WTC11 (cell line): ENCODE data around the gene STUB1. TPM values are rescaled to one million over a fixed set of nuclear protein-coding genes. Genes with fewer than 3 reads are reported as not detected.
A peak's percentile ranks its signal among the peaks of the same experiment; 100 is the strongest.

Source experiments
- ATAC-seq: fragments of 200-7000 bp; cut with Tn5 transposase; 2 replicates; pipeline ENCODE4 v1.10.0; 2021; ENCODE audit warnings: mild to moderate bottlenecking, moderate library complexity
- CTCF ChIA-PET: fragments of 300-600 bp; sonication (Branson Sonifier 250); formaldehyde crosslinking; loops from one replicate; lab custom pipeline; 2021; ENCODE audit warnings: antibody characterized with exemption; lab: Charles Lee
- POLR2A ChIA-PET: fragments of 350-600 bp; sonication (Branson Sonifier 250); formaldehyde crosslinking; loops from one replicate; lab custom pipeline; 2021; ENCODE audit warnings: antibody characterized with exemption; lab: Charles Lee
- DNase-seq: peaks from one replicate; pipeline ENCODE4 v3.0.0; 2021; ENCODE audit warnings: low spot score
- H3K27ac Mint-ChIP-seq: 2 replicates; pipeline ENCODE4 v1.8.0; 2021; ENCODE audit warnings: mixed read lengths
- H3K27me3 Mint-ChIP-seq: 2 replicates; pipeline ENCODE4 v1.8.0; 2021; ENCODE audit warnings: low read depth, mild to moderate bottlenecking, moderate library complexity, mixed read lengths
- H3K36me3 Mint-ChIP-seq: 2 replicates; pipeline ENCODE4 v1.8.0; 2021; ENCODE audit warnings: mixed read lengths
- H3K4me1 Mint-ChIP-seq: 2 replicates; pipeline ENCODE4 v1.8.0; 2022; ENCODE audit warnings: mixed read lengths
- H3K4me3 Mint-ChIP-seq: 2 replicates; pipeline ENCODE4 v1.8.0; 2021; ENCODE audit warnings: mild to moderate bottlenecking, moderate library complexity, mixed read lengths
- H3K9me3 Mint-ChIP-seq: 2 replicates; pipeline ENCODE4 v1.8.0; 2021; ENCODE audit warnings: mixed read lengths
- CBFB ChIP-seq: sonication (generic); formaldehyde crosslinking; IDR thresholded peaks from 2 replicates; pipeline ENCODE4 v1.8.1; 2022; ENCODE audit warnings: mild to moderate bottlenecking, low read depth, missing genetic modification reagents
- CREB1 ChIP-seq: sonication (generic); formaldehyde crosslinking; IDR thresholded peaks from 2 replicates; pipeline ENCODE4 v1.8.0; 2023; ENCODE audit warnings: mild to moderate bottlenecking, missing genetic modification reagents
- GRHL2 ChIP-seq: fragments of 250-450 bp; sonication (Bioruptor Pico); IDR thresholded peaks from 2 replicates; pipeline ENCODE4 v1.8.0; 2022; ENCODE audit warnings: mild to moderate bottlenecking, moderate library complexity; ENCODE audit not compliant: insufficient replicate concordance, severe bottlenecking
- IRF2 ChIP-seq: sonication (generic); formaldehyde crosslinking; IDR thresholded peaks from 2 replicates; pipeline ENCODE4 v1.8.0; 2022; ENCODE audit warnings: low read depth, missing genetic modification reagents, borderline replicate concordance
- JAZF1 ChIP-seq: fragments of 250-450 bp; sonication (Bioruptor Pico); IDR thresholded peaks from 2 replicates; pipeline ENCODE4 v1.9.0; 2021; ENCODE audit warnings: moderate library complexity, mild to moderate bottlenecking, inconsistent platforms
- JUN ChIP-seq: sonication (generic); formaldehyde crosslinking; IDR thresholded peaks from 2 replicates; pipeline ENCODE4 v1.8.0; 2023; ENCODE audit warnings: mild to moderate bottlenecking, missing genetic modification reagents
- NR3C1 ChIP-seq: sonication (generic); formaldehyde crosslinking; conservative IDR thresholded peaks from 2 replicates; pipeline ENCODE4 v1.8.1; 2023; ENCODE audit warnings: low read depth, mild to moderate bottlenecking, missing genetic modification reagents
- RELA ChIP-seq: sonication (generic); formaldehyde crosslinking; IDR thresholded peaks from 2 replicates; pipeline ENCODE4 v1.8.1; 2022; ENCODE audit warnings: missing genetic modification reagents, mild to moderate bottlenecking, borderline replicate concordance
- STAT6 ChIP-seq: sonication (generic); formaldehyde crosslinking; conservative IDR thresholded peaks from 2 replicates; pipeline ENCODE4 v1.8.1; 2023; ENCODE audit warnings: mild to moderate bottlenecking, low read depth, missing genetic modification reagents, moderate library complexity
- TP53 ChIP-seq: sonication (generic); formaldehyde crosslinking; IDR thresholded peaks from 2 replicates; pipeline ENCODE4 v1.8.1; 2023; ENCODE audit warnings: mild to moderate bottlenecking, missing genetic modification reagents
- ZBTB21 ChIP-seq: sonication (generic); formaldehyde crosslinking; IDR thresholded peaks from 2 replicates; pipeline ENCODE4 v1.8.1; 2023; ENCODE audit warnings: mild to moderate bottlenecking, missing genetic modification reagents, borderline replicate concordance
- total RNA-seq: library from RNA; stranded (reverse); gene quantifications from 3 replicates; pipeline ENCODE4 v1.2.3, GENCODE V29; 2021
- TF ChIP-seq, protein P1 (sequence below): sonication (generic); formaldehyde crosslinking; IDR thresholded peaks from 2 replicates; pipeline ENCODE4 v1.8.1; 2023; ENCODE audit warnings: mild to moderate bottlenecking, missing genetic modification reagents, moderate library complexity
- TF ChIP-seq, protein P2 (sequence below): sonication (generic); formaldehyde crosslinking; IDR thresholded peaks from 2 replicates; pipeline ENCODE4 v1.8.1; 2022; ENCODE audit warnings: mild to moderate bottlenecking, missing genetic modification reagents, moderate library complexity, borderline replicate concordance
- TF ChIP-seq, protein P3 (sequence below): fragments of 250-450 bp; sonication (Bioruptor Pico); IDR thresholded peaks from 2 replicates; pipeline ENCODE4 v1.8.0; 2021; ENCODE audit warnings: mild to moderate bottlenecking
- TF ChIP-seq, protein P4 (sequence below): sonication (generic); formaldehyde crosslinking; IDR thresholded peaks from 2 replicates; pipeline ENCODE4 v1.8.0; 2023; ENCODE audit warnings: mild to moderate bottlenecking, missing genetic modification reagents

STUB1 gene
- total RNA-seq, 1 experiment from 2014 or later, result 88.2 TPM

DNA sequence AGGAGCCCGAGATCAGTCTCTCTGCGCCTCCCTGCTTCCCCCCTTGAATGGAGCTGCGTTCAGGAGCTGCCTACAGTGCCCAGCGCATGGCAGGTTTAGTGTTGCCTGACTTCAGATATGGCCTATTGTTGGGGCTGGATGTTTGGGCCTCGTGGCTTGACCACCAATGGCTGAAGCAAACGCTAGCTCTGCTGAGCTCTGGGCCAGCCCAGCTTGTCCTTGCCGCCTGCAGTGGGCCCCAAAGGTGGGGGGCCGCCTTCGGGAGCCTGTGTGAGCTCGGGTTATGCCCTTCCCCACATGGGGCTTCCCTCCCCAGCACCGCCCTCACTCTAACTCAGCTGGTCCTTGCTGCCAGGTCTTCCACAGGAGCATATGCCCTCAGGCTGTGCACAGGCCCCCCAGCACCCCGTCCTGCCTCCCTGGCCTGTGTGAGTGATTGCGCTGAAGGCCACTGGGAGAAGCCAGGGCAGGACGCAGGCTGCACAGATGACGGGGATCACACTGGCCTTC lies 42.1 kb upstream of the STUB1 start:
- H3K4me1 Mint-ChIP-seq, result peaks cover 19% of the 10 kb centered on the region

DNA sequence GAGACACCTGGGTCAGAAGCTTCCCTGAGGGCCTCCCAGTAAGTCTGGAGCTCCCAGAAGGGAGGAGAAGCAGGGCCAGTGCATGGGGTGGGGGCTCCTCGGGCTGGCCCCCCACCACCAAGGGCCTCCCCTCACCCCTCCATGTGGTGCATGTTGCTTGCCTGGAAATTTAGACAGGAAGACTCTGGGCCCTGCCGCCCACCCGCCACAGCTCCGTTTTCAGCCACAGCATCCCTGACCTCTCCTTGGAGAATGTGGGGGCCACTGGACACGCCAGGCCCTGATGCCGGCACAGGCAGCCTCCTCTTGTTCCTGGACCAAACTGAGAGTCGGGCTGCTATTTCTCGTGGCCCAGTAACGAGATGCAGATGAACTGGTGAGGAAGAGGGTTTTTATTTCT lies 41.4 kb upstream of the STUB1 start:
- peaks cover 4% of the 10 kb centered on the region; the same call in 1 of the 2 replicates for H3K27me3 Mint-ChIP-seq
- H3K9me3 Mint-ChIP-seq, result no peaks in the 10 kb centered on the region
- ATAC-seq (no peak), DNase-seq (no peak)
- H3K27ac Mint-ChIP-seq, result peak overlapping the region; percentile 72
- H3K4me1 Mint-ChIP-seq, result peaks cover 19% of the 10 kb centered on the region
- H3K36me3 Mint-ChIP-seq, result no peaks in the 10 kb centered on the region
- ChIA-PET POLR2A (interaction anchor here (0.8 to 1.5 kb wide), 2 partner anchors 9 to 22 kb away, joined by 5 to 7 read pairs; no protein-coding TSS in a partner anchor), CTCF (interaction anchor here (0.5 to 4.0 kb wide), 13 partner anchors 9 to 361 kb away, joined by 3 to 37 read pairs (median 5); partner anchors contain the start of genes RHOT2 and WDR90)
- H3K4me3 Mint-ChIP-seq, result peak overlapping the region; percentile 36
- TF ChIP-seq, protein P1, sequence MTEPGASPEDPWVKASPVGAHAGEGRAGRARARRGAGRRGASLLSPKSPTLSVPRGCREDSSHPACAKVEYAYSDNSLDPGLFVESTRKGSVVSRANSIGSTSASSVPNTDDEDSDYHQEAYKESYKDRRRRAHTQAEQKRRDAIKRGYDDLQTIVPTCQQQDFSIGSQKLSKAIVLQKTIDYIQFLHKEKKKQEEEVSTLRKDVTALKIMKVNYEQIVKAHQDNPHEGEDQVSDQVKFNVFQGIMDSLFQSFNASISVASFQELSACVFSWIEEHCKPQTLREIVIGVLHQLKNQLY (CRISPR knock-in tag), result no peak
- no peak for TF ChIP-seq STAT6 (CRISPR knock-in tag)
- no peak for TF ChIP-seq TP53
- TF ChIP-seq, protein P2, sequence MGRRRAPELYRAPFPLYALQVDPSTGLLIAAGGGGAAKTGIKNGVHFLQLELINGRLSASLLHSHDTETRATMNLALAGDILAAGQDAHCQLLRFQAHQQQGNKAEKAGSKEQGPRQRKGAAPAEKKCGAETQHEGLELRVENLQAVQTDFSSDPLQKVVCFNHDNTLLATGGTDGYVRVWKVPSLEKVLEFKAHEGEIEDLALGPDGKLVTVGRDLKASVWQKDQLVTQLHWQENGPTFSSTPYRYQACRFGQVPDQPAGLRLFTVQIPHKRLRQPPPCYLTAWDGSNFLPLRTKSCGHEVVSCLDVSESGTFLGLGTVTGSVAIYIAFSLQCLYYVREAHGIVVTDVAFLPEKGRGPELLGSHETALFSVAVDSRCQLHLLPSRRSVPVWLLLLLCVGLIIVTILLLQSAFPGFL (CRISPR knock-in tag), result no peak
- TF ChIP-seq GRHL2 (CRISPR knock-in tag), result no peak
- TF ChIP-seq, protein P3, sequence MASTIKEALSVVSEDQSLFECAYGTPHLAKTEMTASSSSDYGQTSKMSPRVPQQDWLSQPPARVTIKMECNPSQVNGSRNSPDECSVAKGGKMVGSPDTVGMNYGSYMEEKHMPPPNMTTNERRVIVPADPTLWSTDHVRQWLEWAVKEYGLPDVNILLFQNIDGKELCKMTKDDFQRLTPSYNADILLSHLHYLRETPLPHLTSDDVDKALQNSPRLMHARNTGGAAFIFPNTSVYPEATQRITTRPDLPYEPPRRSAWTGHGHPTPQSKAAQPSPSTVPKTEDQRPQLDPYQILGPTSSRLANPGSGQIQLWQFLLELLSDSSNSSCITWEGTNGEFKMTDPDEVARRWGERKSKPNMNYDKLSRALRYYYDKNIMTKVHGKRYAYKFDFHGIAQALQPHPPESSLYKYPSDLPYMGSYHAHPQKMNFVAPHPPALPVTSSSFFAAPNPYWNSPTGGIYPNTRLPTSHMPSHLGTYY (CRISPR knock-in tag), result no peak
- no peak for TF ChIP-seq IRF2 (CRISPR knock-in tag)
- no peak for TF ChIP-seq NR3C1
- TF ChIP-seq JAZF1 (CRISPR knock-in tag), result no peak
- TF ChIP-seq JUN (CRISPR knock-in tag), result no peak
- TF ChIP-seq RELA (CRISPR knock-in tag), result no peak

More for the DNA sequence above, 42.1 kb upstream of the STUB1 start:
- Mint-ChIP-seq H3K27ac (peak overlapping the region; percentile 63; the same call in 1 of the 2 replicates), H3K9me3 (no peaks in the 10 kb centered on the region), H3K27me3 (peaks cover 4% of the 10 kb centered on the region; the same call in 1 of the 2 replicates), H3K4me3 (peak overlapping the region; percentile 61)
- peak; percentile 45 for DNase-seq
- CTCF ChIA-PET, result interaction anchor here (0.8 to 4.0 kb wide), 11 partner anchors 10 to 285 kb away, joined by 3 to 37 read pairs (median 5); partner anchors contain the start of genes RHOT2 and WDR90
- no peak for ATAC-seq
- POLR2A ChIA-PET, result interaction anchor here (0.8 to 1.5 kb wide), 4 partner anchors 10 to 30 kb away, joined by 3 to 7 read pairs (median 4); partner anchors contain the start of genes RHOT2 and WDR90
- TF ChIP-seq STAT6 (CRISPR knock-in tag) (0 out of 2 replicates have a peak, but pooled peaks have one; percentile 68), CREB1 (CRISPR knock-in tag) (no peak), ZBTB21 (CRISPR knock-in tag) (0 out of 2 replicates have a peak, but pooled peaks have one; percentile 34), TP53 (0 out of 2 replicates have a peak, but pooled peaks have one; percentile 47), CBFB (CRISPR knock-in tag) (0 out of 2 replicates have a peak, but pooled peaks have one; percentile 49)
- TF ChIP-seq, protein P4, sequence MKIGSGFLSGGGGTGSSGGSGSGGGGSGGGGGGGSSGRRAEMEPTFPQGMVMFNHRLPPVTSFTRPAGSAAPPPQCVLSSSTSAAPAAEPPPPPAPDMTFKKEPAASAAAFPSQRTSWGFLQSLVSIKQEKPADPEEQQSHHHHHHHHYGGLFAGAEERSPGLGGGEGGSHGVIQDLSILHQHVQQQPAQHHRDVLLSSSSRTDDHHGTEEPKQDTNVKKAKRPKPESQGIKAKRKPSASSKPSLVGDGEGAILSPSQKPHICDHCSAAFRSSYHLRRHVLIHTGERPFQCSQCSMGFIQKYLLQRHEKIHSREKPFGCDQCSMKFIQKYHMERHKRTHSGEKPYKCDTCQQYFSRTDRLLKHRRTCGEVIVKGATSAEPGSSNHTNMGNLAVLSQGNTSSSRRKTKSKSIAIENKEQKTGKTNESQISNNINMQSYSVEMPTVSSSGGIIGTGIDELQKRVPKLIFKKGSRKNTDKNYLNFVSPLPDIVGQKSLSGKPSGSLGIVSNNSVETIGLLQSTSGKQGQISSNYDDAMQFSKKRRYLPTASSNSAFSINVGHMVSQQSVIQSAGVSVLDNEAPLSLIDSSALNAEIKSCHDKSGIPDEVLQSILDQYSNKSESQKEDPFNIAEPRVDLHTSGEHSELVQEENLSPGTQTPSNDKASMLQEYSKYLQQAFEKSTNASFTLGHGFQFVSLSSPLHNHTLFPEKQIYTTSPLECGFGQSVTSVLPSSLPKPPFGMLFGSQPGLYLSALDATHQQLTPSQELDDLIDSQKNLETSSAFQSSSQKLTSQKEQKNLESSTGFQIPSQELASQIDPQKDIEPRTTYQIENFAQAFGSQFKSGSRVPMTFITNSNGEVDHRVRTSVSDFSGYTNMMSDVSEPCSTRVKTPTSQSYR (CRISPR knock-in tag), result peak; percentile 49; the same call in 1 of the 2 replicates
- TF ChIP-seq, all 79 proteins: peak for 5
- no peaks in the 10 kb centered on the region for H3K36me3 Mint-ChIP-seq
